GDM1 (cell line): Measurements from ENCODE around the gene MRPL37.
"Not testable (repeated sequence)": the region's sequence is repeated elsewhere in the genome, so short reads cannot be mapped to it uniquely, and the experiment has no call there.

Source experiments
- DNase-seq: peaks from one replicate; lab custom pipeline; 2025; lab: John Stamatoyannopoulos, UW

The MRPL37 gene

GRCh38 chr1:54199765-54200518 lies at the start of gene MRPL37, which contains the start of gene CYB5RL:
TSS of gene MRPL37 (plus strand) at chr1:54200167. CDS start at chr1:54200244, 77 bp downstream.
TSS of gene CYB5RL (minus strand) at chr1:54200030. CDS start at chr1:54195616, 4,414 bp downstream.
- DNase-seq: peak; percentile 85

GRCh38 chr1:54151013-54151412 lies 49.0 kb upstream of the MRPL37 start:
- no peak for DNase-seq

GRCh38 chr1:54152696-54153095 lies 47.3 kb upstream of the MRPL37 start, which contains the start of gene CDCP2:
TSS of gene CDCP2 (minus strand) at chr1:54153000. CDS start at chr1:54152922, 78 bp downstream.
- DNase-seq: no peak

GRCh38 chr1:54153535-54154439 lies 46.2 kb upstream of the MRPL37 start:
- DNase-seq: no peak

- DNase-seq: no peak
Measured at GRCh38 chr1:54156201-54156600, 43.8 kb upstream of the MRPL37 start.

GRCh38 chr1:54156986-54157385 lies 43.0 kb upstream of the MRPL37 start:
- DNase-seq: no peak

- no peak for DNase-seq
Measured at GRCh38 chr1:54157401-54157800, 42.6 kb upstream of the MRPL37 start.

GRCh38 chr1:54158071-54158470 lies 41.9 kb upstream of the MRPL37 start:
- no peak for DNase-seq

GRCh38 chr1:54159733-54160316 lies 40.1 kb upstream of the MRPL37 start:
- no peak for DNase-seq

GRCh38 chr1:54160351-54160750 lies 39.6 kb upstream of the MRPL37 start:
- no peak for DNase-seq

- DNase-seq: no peak
Measured at GRCh38 chr1:54161495-54162168, 38.3 kb upstream of the MRPL37 start.

GRCh38 chr1:54163051-54163450 lies 36.9 kb upstream of the MRPL37 start:
- DNase-seq: no peak

GRCh38 chr1:54163573-54163972 lies 36.4 kb upstream of the MRPL37 start:
- no peak for DNase-seq

- DNase-seq: no peak
Measured at GRCh38 chr1:54165146-54165545, 34.8 kb upstream of the MRPL37 start.

GRCh38 chr1:54166357-54166756 lies 33.6 kb upstream of the MRPL37 start:
- not testable (repeated sequence) for DNase-seq

- no peak for DNase-seq
Measured at GRCh38 chr1:54167422-54168139, 32.4 kb upstream of the MRPL37 start.

GRCh38 chr1:54168206-54168965 lies 31.6 kb upstream of the MRPL37 start:
- DNase-seq: no peak

- no peak for DNase-seq
Measured at GRCh38 chr1:54169068-54169467, 30.9 kb upstream of the MRPL37 start.

- no peak for DNase-seq
Measured at GRCh38 chr1:54171016-54171415, 29.0 kb upstream of the MRPL37 start.

GRCh38 chr1:54171606-54172005 lies 28.4 kb upstream of the MRPL37 start:
- no peak for DNase-seq
